Measurements from ENCODE around the gene UCK1.

GRCh38 chr9:131494296-131494870, 36.7 kb downstream of the UCK1 start:
- TF ChIP-seq CTCF (IDR thresholded peaks at IDR 0.05; ENCODE audit: low read length) (no peak), EZH2phosphoT487 (IDR thresholded peaks at IDR 0.05; ENCODE audit: low read length) (no peak)

Data from MM.1S (cell line).